ENCODE data around the gene BSPH1.

Gene BSPH1, protein sequence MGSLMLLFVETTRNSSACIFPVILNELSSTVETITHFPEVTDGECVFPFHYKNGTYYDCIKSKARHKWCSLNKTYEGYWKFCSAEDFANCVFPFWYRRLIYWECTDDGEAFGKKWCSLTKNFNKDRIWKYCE

GRCh38 chr19:47992070-47992469, at the start of gene BSPH1:
BSPH1 (minus strand) TSS chr19:47992170; CDS start chr19:47992081, 89 bp downstream.
- no peak within 1 kb of the TSS for H3K4me2 ChIP-seq
- no peak within 1 kb of the TSS for H3K9ac ChIP-seq
- TF ChIP-seq CTCF (conservative IDR thresholded peaks at IDR 0.05; ENCODE audit: low read depth, low read length): no peak

DNA sequence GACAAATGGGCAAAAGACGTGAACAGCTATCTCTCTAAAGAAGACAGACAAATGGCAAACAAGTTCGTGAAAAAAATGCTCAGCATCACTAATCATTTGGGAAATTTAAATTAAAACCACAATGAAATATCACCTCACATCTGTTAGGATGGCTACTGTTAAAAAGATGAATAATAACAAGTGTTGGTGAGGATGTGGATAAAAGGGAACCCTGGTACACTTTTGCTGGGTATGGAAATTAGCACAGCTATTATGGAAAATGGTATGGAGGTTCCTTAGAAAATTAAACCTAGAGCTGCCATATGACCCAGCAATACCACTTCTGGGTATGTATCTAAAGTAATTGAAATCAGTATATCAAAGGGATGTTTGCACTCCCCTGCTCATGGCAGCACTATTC, 44.8 kb upstream of the BSPH1 start:
- H3K4me2 ChIP-seq: no peak overlapping the region
- no peak overlapping the region for H3K27ac ChIP-seq
- H3K4me1 ChIP-seq (ENCODE audit: low read depth, poor library complexity, severe bottlenecking): no peaks in the 10 kb centered on the region
- H3K4me3 ChIP-seq (IDR thresholded peaks at IDR 0.05; ENCODE audit: insufficient read depth, low read depth, low read length): no peak overlapping the region
- H3K9ac ChIP-seq: no peak overlapping the region
- H3K36me3 ChIP-seq (ENCODE audit: insufficient read depth): no peaks in the 10 kb centered on the region
- no peaks in the 10 kb centered on the region for H4K20me1 ChIP-seq (ENCODE audit: insufficient read depth)
- H3K27me3 ChIP-seq (ENCODE audit: insufficient read depth, low read depth): peaks cover 44% of the 10 kb centered on the region
- H2AFZ ChIP-seq (ENCODE audit: low read depth): no peak overlapping the region
- TF ChIP-seq CTCF (conservative IDR thresholded peaks at IDR 0.05; ENCODE audit: low read depth, low read length): no peak
- H3K79me2 ChIP-seq (ENCODE audit: insufficient read depth, low read depth): no peaks in the 10 kb centered on the region

More at GRCh38 chr19:47992070-47992469, at the start of gene BSPH1:
- H3K36me3 ChIP-seq (ENCODE audit: insufficient read depth): no peaks in the 10 kb centered on the region
- no peak within 1 kb of the TSS for H2AFZ ChIP-seq (ENCODE audit: low read depth)
- no peak within 1 kb of the TSS for H3K27ac ChIP-seq
- no peaks in the 10 kb centered on the region for H4K20me1 ChIP-seq (ENCODE audit: insufficient read depth)
- H3K4me3 ChIP-seq (IDR thresholded peaks at IDR 0.05; ENCODE audit: insufficient read depth, low read depth, low read length): no peak within 1 kb of the TSS
- no peaks in the 10 kb centered on the region for H3K4me1 ChIP-seq (ENCODE audit: low read depth, poor library complexity, severe bottlenecking)
- H3K27me3 ChIP-seq (ENCODE audit: insufficient read depth, low read depth): peaks cover 69% of the 10 kb centered on the region
- no peaks in the 10 kb centered on the region for H3K79me2 ChIP-seq (ENCODE audit: insufficient read depth, low read depth)

DNA sequence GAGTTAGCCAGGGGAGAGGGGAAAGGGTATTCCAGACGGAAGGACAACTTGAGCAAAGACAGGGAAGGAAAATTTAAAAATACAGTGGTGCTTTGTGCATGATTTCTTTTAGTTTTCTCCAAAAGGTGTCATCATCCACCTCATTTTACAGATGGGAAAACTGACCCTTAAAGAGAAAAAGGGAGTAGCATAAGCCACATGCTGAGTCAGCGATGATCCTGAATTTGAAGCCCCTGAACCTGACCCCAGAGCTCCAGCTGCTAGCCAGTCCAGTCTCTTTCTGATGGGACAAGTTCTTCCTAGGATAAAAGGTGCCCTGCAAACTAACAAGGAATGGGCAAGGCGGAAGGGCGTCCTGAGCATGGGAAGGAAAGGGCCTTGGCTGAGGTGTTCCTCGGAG, 41.6 kb upstream of the BSPH1 start:
- Histone ChIP-seq H4K20me1 (ENCODE audit: insufficient read depth) (no peaks in the 10 kb centered on the region), H3K27me3 (ENCODE audit: insufficient read depth, low read depth) (peaks cover 50% of the 10 kb centered on the region), H3K79me2 (ENCODE audit: insufficient read depth, low read depth) (no peaks in the 10 kb centered on the region), H3K4me2 (no peak overlapping the region), H3K36me3 (ENCODE audit: insufficient read depth) (no peaks in the 10 kb centered on the region), H3K4me3 (IDR thresholded peaks at IDR 0.05; ENCODE audit: insufficient read depth, low read depth, low read length) (no peak overlapping the region), H3K27ac (no peak overlapping the region), H3K4me1 (ENCODE audit: low read depth, poor library complexity, severe bottlenecking) (no peaks in the 10 kb centered on the region), H3K9ac (no peak overlapping the region), H2AFZ (ENCODE audit: low read depth) (no peak overlapping the region)
- TF ChIP-seq CTCF (conservative IDR thresholded peaks at IDR 0.05; ENCODE audit: low read depth, low read length): no peak

DNA sequence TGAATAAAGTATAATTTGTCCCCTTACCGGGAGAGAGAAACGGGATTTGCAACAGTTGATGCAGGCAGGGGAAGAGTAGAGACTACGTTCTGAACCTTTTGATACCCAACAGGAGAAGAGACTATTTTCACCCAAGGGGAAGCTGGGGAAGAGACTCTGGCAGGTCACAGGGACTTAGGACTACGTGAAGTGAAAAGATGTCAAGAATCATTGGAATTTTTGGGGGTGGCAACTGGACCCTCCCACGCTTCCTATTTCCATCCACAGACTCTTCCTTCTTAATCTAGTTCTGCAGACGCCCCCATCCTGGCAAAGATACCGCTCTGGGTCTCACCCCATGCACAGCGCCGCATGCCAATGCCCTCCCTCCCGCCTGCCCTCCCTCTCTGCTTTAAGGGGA, 38.1 kb upstream of the BSPH1 start:
- Histone ChIP-seq H4K20me1 (ENCODE audit: insufficient read depth) (no peaks in the 10 kb centered on the region), H3K4me1 (ENCODE audit: low read depth, poor library complexity, severe bottlenecking) (no peaks in the 10 kb centered on the region), H3K36me3 (ENCODE audit: insufficient read depth) (no peaks in the 10 kb centered on the region), H3K4me3 (IDR thresholded peaks at IDR 0.05; ENCODE audit: insufficient read depth, low read depth, low read length) (no peak overlapping the region), H3K4me2 (no peak overlapping the region), H3K79me2 (ENCODE audit: insufficient read depth, low read depth) (no peaks in the 10 kb centered on the region), H3K27ac (no peak overlapping the region), H3K9ac (no peak overlapping the region), H2AFZ (ENCODE audit: low read depth) (no peak overlapping the region), H3K27me3 (ENCODE audit: insufficient read depth, low read depth) (peaks cover 63% of the 10 kb centered on the region)
- no peak for TF ChIP-seq CTCF (conservative IDR thresholded peaks at IDR 0.05; ENCODE audit: low read depth, low read length)

Data from KMS-11 (cell line).